Right lobe of liver (tissue), 4 donors: ENCODE data around the gene ZNF202.

ENCODE experiments used
- POLR2A ChIP-seq: fragments of 450-650 bp; IDR thresholded peaks from one replicate; pipeline ENCODE4 v1.6.1; 2017; ENCODE audit warnings: antibody characterized with exemption, mild to moderate bottlenecking
- TF ChIP-seq, protein P1 (sequence below), 4 donors: fragments of 200-600 bp in 3 of 4; fragments of 450-650 bp in 1 of 4; IDR thresholded peaks; one replicate each; pipeline versions ENCODE4 v1.5.1 to v1.8.0; 2016 to 2022; ENCODE audit warnings: antibody characterized with exemption in 4 of 4, mild to moderate bottlenecking in 2 of 4
- donor health status: DM: no; HTN: no; CAD: no.
- donor health status: DM: no; HTN: no; CAD: no.
- donor health status: DM: no; HTN: yes; CAD: no.

DNA sequence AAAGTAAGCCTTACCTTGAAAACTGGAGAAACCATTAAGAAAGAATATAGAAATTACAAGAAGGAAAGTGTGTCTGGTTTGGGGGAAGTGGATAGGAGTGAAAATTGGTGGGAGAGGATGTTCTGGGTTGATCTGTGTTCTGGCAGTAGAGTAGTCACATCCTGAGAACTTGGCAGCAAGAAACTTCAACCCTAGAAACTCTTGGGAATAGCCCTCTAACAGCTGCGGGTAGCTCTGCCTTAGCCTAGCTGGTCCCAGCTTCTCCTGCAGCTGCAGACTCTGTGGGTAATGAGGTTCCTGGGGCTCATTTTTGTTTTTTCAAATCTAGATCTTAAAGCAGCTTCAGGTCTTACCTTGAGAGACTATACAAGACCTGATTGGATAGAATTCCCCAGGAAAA is 37.1 kb upstream of the ZNF202 start:
- TF ChIP-seq, protein P1, sequence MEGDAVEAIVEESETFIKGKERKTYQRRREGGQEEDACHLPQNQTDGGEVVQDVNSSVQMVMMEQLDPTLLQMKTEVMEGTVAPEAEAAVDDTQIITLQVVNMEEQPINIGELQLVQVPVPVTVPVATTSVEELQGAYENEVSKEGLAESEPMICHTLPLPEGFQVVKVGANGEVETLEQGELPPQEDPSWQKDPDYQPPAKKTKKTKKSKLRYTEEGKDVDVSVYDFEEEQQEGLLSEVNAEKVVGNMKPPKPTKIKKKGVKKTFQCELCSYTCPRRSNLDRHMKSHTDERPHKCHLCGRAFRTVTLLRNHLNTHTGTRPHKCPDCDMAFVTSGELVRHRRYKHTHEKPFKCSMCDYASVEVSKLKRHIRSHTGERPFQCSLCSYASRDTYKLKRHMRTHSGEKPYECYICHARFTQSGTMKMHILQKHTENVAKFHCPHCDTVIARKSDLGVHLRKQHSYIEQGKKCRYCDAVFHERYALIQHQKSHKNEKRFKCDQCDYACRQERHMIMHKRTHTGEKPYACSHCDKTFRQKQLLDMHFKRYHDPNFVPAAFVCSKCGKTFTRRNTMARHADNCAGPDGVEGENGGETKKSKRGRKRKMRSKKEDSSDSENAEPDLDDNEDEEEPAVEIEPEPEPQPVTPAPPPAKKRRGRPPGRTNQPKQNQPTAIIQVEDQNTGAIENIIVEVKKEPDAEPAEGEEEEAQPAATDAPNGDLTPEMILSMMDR (IDR thresholded peaks at IDR 0.05): no peak
- TF ChIP-seq POLR2A: no peak
